Endothelial cell of umbilical vein (primary cell): ENCODE results near the gene SEMA4C. TPM values are rescaled to one million over a fixed set of nuclear protein-coding genes. Genes with fewer than 3 reads are reported as not detected.

Experiments
- BruUV-seq: library from RNA; stranded (reverse); fragments of 400-500 nt; replicated peaks from 2 replicates; lab custom pipeline; 2021; lab: Mats Ljungman, UMichigan
- CTCF ChIA-PET: fragments of 300-600, 350-600 bp; sonication (Branson Sonifier 250); formaldehyde crosslinking; loops from one replicate; lab custom pipeline; 2021; ENCODE audit warnings: antibody characterized with exemption, inconsistent platforms; lab: Charles Lee
- POLR2A ChIA-PET: fragments of 300-600, 350-600 bp; sonication (Branson Sonifier 250); formaldehyde crosslinking; loops from one replicate; lab custom pipeline; 2021; ENCODE audit warnings: antibody characterized with exemption, inconsistent platforms; lab: Charles Lee
- DNase-seq: peaks from one replicate; pipeline ENCODE4 v3.0.0-alpha.2; 2011; ENCODE audit warnings: low read depth, low spot score
- FAIRE-seq: peaks from 2 replicates; lab custom pipeline; 2011; peaks lifted over from hg19 to GRCh38; lab: Jason Lieb, UNC
- H2AFZ ChIP-seq: 2 replicates; pipeline ENCODE4 v1.6.0; 2012; ENCODE audit warnings: low read depth, low read length, control low read depth, inconsistent platforms
- H3K27ac ChIP-seq: 2 replicates; pipeline ENCODE4 v1.5.1; 2011; ENCODE audit warnings: low read depth, mild to moderate bottlenecking, control low read depth, low read length, moderate library complexity; ENCODE audit not compliant: insufficient read depth
- H3K27me3 ChIP-seq, 2 experiments: 2 replicates each; pipeline versions ENCODE4 v1.6.0 to v1.6.1; 2011; ENCODE audit warnings: low read length in 2 of 2, mixed read lengths in 1 of 2; ENCODE audit not compliant: control insufficient read depth in 2 of 2, insufficient read depth in 2 of 2
- H3K36me3 ChIP-seq, 2 experiments: 2 replicates in 1 of 2; 3 replicates in 1 of 2; pipeline ENCODE4 v1.5.1; 2011; ENCODE audit warnings: low read length in 2 of 2, mild to moderate bottlenecking in 1 of 2, moderate library complexity in 1 of 2; ENCODE audit not compliant: control insufficient read depth in 2 of 2, insufficient read depth in 2 of 2; ENCODE audit errors: extremely low read depth in 1 of 2
- H3K4me1 ChIP-seq: 3 replicates; pipeline ENCODE4 v1.5.1; 2011; ENCODE audit warnings: mild to moderate bottlenecking, low read length; ENCODE audit not compliant: control insufficient read depth, insufficient read depth; ENCODE audit errors: extremely low read depth
- H3K4me2 ChIP-seq: 2 replicates; pipeline ENCODE4 v1.6.1; 2011; ENCODE audit warnings: low read length, control low read depth, mixed read lengths; ENCODE audit not compliant: insufficient read depth
- H3K4me3 ChIP-seq, 3 experiments: fragments of 200-600 bp in 1 of 3; sonication (generic), shearing (Covaris generic) in 1 of 3; replicated peaks in 1 of 3; 2 replicates each; pipeline ENCODE4 v1.5.1; 2011 to 2016; ENCODE audit warnings: control low read depth in 3 of 3, low read length in 3 of 3, mild to moderate bottlenecking in 2 of 3, inconsistent platforms in 1 of 3, low read depth in 1 of 3, moderate library complexity in 1 of 3; ENCODE audit not compliant: insufficient read depth in 1 of 3
- H3K79me2 ChIP-seq: 2 replicates; pipeline ENCODE4 v1.6.0; 2012; ENCODE audit warnings: low read length, inconsistent platforms; ENCODE audit not compliant: control insufficient read depth, insufficient read depth
- H3K9ac ChIP-seq: replicated peaks from 2 replicates; pipeline ENCODE3; 2011; ENCODE audit warnings: low read length, control low read depth; ENCODE audit not compliant: insufficient read depth; ENCODE audit errors: extremely low read depth
- H3K9me1 ChIP-seq: replicated peaks from 3 replicates; pipeline ENCODE4 v1.6.0; 2011; ENCODE audit warnings: mild to moderate bottlenecking, low read length; ENCODE audit not compliant: control insufficient read depth, insufficient read depth; ENCODE audit errors: extremely low read depth
- H3K9me3 ChIP-seq: replicated peaks from 2 replicates; pipeline ENCODE4 v1.5.1; 2012; ENCODE audit warnings: low read length, inconsistent platforms; ENCODE audit not compliant: control insufficient read depth, insufficient read depth
- H4K20me1 ChIP-seq: replicated peaks from 2 replicates; pipeline ENCODE3; 2011; ENCODE audit warnings: mild to moderate bottlenecking, low read length; ENCODE audit not compliant: control insufficient read depth, insufficient read depth; ENCODE audit errors: extremely low read depth
- EZH2 ChIP-seq: IDR thresholded peaks from 2 replicates; pipeline ENCODE4 v1.6.1; 2012; ENCODE audit warnings: borderline replicate concordance, low read depth, mild to moderate bottlenecking, moderate library complexity, low read length, inconsistent platforms; ENCODE audit not compliant: severe bottlenecking
- FOS ChIP-seq: IDR thresholded peaks from 2 replicates; pipeline ENCODE4 v1.6.1; 2011; ENCODE audit warnings: mild to moderate bottlenecking, low read length, moderate library complexity, borderline replicate concordance; ENCODE audit not compliant: insufficient read depth
- GATA2 ChIP-seq: IDR thresholded peaks from 2 replicates; pipeline ENCODE4 v1.7.0; 2011; ENCODE audit warnings: low read depth, mild to moderate bottlenecking, moderate library complexity, mixed read lengths, low read length; ENCODE audit not compliant: insufficient read length, insufficient read depth
- MYC ChIP-seq: IDR thresholded peaks from one replicate; pipeline ENCODE4 v1.6.1; 2011; ENCODE audit warnings: mild to moderate bottlenecking, low read depth, low read length
- POLR2A ChIP-seq: IDR thresholded peaks from 2 replicates; pipeline ENCODE4 v1.6.1; 2012; ENCODE audit warnings: low read depth, mild to moderate bottlenecking, control low read depth, low read length
- POLR2AphosphoS5 ChIP-seq: IDR thresholded peaks from 2 replicates; pipeline ENCODE4 v1.6.1; 2012; ENCODE audit warnings: low read depth, mild to moderate bottlenecking, control low read depth, low read length, moderate library complexity; ENCODE audit not compliant: insufficient read depth
- dilution Hi-C: fragments of 300-500 bp; cut with MboI; formaldehyde crosslinking; loops from one replicate; pipeline ENCODE4 v1.15.0; 2019; ENCODE audit warnings: low sequenced_read_pairs; ENCODE audit not compliant: extremely low pct_ligation_motif_present
- intact Hi-C: fragments of 100-400 bp; cut with micrococcal nuclease; formaldehyde crosslinking; loops from one replicate; pipeline ENCODE4 v1.10.0; 2022
- polyA plus RNA-seq, 4 experiments: library from polyadenylated mRNA; depleted of rRNA in 3 of 4; stranded (reverse) in 3 of 4; unstranded in 1 of 4; fragments of >200 nt; gene quantifications; 2 replicates each; pipeline versions ENCODE4 v1.2.1 to v1.2.3, GENCODE V29; 2011 to 2012; ENCODE audit warnings: missing spikeins in 1 of 4
- total RNA-seq: library from RNA; stranded (reverse); gene quantifications from 2 replicates; pipeline ENCODE4 v1.2.3, GENCODE V29; 2021
- TF ChIP-seq, protein P1 (sequence below): IDR thresholded peaks from 2 replicates; pipeline ENCODE4 v1.6.1; 2011; ENCODE audit not compliant: insufficient read depth, insufficient read length
- TF ChIP-seq, protein P2 (sequence below), 2 donors: IDR thresholded peaks; 1 replicate in 1 of 2; 2 replicates in 1 of 2; pipeline ENCODE4 v1.5.1; 2011; ENCODE audit warnings: low read length in 2 of 2, mild to moderate bottlenecking in 2 of 2, moderate library complexity in 2 of 2, control low read depth in 1 of 2, inconsistent platforms in 1 of 2, low read depth in 1 of 2; ENCODE audit not compliant: insufficient read depth in 1 of 2; ENCODE audit errors: extremely low read depth in 1 of 2

SEMA4C gene
- total and polyA plus RNA-seq, 2 donors (not counting 3 experiments of a cell fraction or from before 2014, with no cell fraction given) = 16.4 to 17.3 TPM

DNA sequence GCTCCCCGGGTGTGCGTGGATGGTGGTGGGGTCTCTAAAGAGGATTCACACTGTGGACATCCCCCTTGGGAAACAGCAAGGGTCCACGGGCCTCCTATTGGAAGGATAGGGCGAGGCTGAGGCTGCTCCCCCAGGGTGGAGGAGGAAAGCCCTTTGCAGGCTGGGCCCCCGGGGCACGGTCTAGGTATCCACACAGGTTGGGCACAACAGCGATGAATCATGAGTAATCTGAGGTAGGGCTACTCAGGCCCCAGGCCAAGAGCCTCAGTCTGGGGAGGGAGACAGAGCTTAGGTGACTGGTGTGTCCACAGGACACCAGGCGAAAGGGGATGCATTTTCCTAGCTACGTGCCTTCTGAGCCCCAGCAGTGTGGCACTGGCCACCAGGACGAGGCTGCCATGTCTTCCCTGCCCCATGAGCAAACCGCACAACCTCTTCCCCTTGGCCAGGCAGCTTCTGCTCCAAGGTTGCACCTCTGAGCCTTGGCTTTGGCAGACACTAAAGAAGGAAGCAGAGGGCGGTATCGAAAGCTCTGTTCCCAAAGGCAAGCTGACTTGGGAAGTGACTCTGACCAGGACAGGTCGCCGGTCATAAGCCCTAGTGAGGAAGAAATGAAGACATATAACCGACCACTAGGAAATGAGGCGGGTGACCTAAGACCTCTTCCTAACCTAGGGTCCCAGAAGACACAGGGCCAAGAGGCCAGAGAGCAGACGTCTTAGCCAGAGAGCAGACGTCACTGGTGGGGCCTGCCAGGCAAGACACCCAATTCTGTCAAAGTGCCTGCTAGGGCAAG, 14.6 kb upstream of the SEMA4C start:
- TF ChIP-seq MYC (no peak), GATA2 (no peak), FOS (no peak), POLR2A (no peak), EZH2 (no peak), POLR2AphosphoS5 (no peak)
- TF ChIP-seq, protein P1, sequence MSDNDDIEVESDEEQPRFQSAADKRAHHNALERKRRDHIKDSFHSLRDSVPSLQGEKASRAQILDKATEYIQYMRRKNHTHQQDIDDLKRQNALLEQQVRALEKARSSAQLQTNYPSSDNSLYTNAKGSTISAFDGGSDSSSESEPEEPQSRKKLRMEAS = no peak
- TF ChIP-seq, protein P2, sequence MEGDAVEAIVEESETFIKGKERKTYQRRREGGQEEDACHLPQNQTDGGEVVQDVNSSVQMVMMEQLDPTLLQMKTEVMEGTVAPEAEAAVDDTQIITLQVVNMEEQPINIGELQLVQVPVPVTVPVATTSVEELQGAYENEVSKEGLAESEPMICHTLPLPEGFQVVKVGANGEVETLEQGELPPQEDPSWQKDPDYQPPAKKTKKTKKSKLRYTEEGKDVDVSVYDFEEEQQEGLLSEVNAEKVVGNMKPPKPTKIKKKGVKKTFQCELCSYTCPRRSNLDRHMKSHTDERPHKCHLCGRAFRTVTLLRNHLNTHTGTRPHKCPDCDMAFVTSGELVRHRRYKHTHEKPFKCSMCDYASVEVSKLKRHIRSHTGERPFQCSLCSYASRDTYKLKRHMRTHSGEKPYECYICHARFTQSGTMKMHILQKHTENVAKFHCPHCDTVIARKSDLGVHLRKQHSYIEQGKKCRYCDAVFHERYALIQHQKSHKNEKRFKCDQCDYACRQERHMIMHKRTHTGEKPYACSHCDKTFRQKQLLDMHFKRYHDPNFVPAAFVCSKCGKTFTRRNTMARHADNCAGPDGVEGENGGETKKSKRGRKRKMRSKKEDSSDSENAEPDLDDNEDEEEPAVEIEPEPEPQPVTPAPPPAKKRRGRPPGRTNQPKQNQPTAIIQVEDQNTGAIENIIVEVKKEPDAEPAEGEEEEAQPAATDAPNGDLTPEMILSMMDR (IDR thresholded peaks at IDR 0.05; ENCODE audit: extremely low read depth in 1 of 2, insufficient read depth in 1 of 2, low read depth in 1 of 2, low read length in 2 of 2) = no peak
- dilution Hi-C loops = no loop called here
- DNase-seq (no peak), FAIRE-seq (no peak)
- Histone ChIP-seq H3K27me3 (no peaks in the 10 kb centered on the region), H2AFZ (no peak overlapping the region), H3K27ac (no peak overlapping the region), H3K4me2 (no peak overlapping the region), H3K9me3 (no peaks in the 10 kb centered on the region), H3K9me1 (no peaks in the 10 kb centered on the region), H3K36me3 (no peaks in the 10 kb centered on the region), H3K4me1 (no peaks in the 10 kb centered on the region), H3K9ac (no peak overlapping the region), H4K20me1 (no peaks in the 10 kb centered on the region), H3K4me3 (no peak overlapping the region), H3K79me2 (no peaks in the 10 kb centered on the region)
- intact Hi-C loops = no loop called here
- ChIA-PET CTCF (interaction anchor here (0.9 to 1.0 kb wide), 2 partner anchors 16 to 27 kb away, joined by 3 to 4 read pairs; partner anchors contain the start of gene ANKRD39), POLR2A (no interaction called here)
- BruUV-seq = no TSS peak
